Measurements from ENCODE around the gene TUBB4B.

DNA sequence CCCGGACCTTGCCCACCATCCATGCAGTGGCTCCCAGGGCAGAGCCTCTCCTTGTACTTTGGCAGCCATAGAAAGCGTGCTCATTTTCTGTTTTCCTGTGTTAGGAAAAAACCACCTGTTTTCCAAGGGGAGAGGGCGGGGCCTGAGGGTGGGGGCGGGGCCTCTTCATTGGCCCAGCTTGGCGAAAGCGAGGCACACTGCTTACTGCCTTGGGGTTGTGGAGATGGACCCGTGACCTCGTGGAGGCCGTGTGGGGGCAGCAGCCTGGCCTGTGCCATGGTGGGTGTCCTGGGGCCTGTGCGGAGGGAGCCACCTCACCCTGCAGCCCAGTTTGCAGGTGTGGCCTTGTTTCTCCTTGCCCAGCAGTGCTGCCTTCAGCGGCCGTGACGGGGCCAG lies 32.0 kb downstream of the TUBB4B start:
- TF ChIP-seq POLR2AphosphoS5 (IDR thresholded peaks at IDR 0.05; ENCODE audit: low read depth, low read length) (no peak), FOXP2 (optimal IDR thresholded peaks at IDR 0.05; ENCODE audit: borderline replicate concordance, extremely low read depth, extremely low read length, insufficient read depth) (no peak), SIN3A (IDR thresholded peaks at IDR 0.05; ENCODE audit: borderline replicate concordance, insufficient read depth, low read length) (no peak), TAF1 (IDR thresholded peaks at IDR 0.05; ENCODE audit: borderline replicate concordance, insufficient read depth, low read length) (no peak)
- TF ChIP-seq, protein P1, sequence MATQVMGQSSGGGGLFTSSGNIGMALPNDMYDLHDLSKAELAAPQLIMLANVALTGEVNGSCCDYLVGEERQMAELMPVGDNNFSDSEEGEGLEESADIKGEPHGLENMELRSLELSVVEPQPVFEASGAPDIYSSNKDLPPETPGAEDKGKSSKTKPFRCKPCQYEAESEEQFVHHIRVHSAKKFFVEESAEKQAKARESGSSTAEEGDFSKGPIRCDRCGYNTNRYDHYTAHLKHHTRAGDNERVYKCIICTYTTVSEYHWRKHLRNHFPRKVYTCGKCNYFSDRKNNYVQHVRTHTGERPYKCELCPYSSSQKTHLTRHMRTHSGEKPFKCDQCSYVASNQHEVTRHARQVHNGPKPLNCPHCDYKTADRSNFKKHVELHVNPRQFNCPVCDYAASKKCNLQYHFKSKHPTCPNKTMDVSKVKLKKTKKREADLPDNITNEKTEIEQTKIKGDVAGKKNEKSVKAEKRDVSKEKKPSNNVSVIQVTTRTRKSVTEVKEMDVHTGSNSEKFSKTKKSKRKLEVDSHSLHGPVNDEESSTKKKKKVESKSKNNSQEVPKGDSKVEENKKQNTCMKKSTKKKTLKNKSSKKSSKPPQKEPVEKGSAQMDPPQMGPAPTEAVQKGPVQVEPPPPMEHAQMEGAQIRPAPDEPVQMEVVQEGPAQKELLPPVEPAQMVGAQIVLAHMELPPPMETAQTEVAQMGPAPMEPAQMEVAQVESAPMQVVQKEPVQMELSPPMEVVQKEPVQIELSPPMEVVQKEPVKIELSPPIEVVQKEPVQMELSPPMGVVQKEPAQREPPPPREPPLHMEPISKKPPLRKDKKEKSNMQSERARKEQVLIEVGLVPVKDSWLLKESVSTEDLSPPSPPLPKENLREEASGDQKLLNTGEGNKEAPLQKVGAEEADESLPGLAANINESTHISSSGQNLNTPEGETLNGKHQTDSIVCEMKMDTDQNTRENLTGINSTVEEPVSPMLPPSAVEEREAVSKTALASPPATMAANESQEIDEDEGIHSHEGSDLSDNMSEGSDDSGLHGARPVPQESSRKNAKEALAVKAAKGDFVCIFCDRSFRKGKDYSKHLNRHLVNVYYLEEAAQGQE (IDR thresholded peaks at IDR 0.05; ENCODE audit: insufficient read depth in 1 of 2, low read depth in 2 of 2, low read length in 2 of 2) = no peak

All from PFSK-1 (cell line).